ENCODE results near the gene NHSL2.
"Not testable (repeated sequence)": the region's sequence is repeated elsewhere in the genome, so short reads cannot be mapped to it uniquely, and the experiment has no call there.

Gene NHSL2

DNA sequence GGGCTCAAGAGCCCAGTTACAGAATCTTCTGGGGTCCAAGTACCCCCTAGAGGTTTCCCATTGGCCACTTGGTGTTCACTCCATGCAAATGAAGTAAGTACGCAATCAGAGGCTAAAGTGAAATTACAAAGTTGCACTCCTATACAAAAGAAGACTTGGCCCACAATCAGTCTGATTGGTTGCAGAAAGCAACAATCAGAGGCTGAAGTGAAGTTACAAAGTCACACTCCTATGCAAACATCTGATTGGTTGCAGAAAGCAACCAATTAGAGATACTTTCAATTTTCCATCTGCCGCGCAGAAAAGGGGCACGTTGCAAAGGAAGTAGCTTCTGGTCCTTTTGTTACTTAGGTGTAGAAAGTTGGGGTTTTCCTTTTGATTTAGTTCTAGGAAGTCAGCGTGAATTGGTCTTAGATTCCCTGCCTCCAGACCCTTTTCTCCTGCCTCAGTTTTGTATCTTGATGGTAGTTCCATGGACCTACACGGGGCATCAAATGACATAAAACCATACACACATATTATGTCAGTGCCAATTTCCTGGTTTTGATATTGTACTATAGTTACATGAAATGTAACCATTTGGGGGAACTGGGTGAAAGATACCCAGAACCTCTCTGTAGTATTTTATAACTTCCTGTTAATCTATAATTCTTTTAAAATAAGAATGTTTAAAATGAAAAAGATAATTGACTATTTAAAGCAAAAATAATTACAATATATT, 258.5 kb downstream of the NHSL2 start:
- peaks cover 2% of the 10 kb centered on the region for H3K4me1 Mint-ChIP-seq (ENCODE audit: low read depth)
- no peaks in the 10 kb centered on the region for H3K27me3 Mint-ChIP-seq (ENCODE audit: low read depth)
- peak; percentile 3 for DNase-seq (ENCODE audit: low spot score)
- peak overlapping the region; percentile 84 for H3K27ac Mint-ChIP-seq
- H3K4me3 Mint-ChIP-seq, result peak overlapping the region; percentile 71
- H3K9me3 Mint-ChIP-seq, result no peaks in the 10 kb centered on the region
- H3K36me3 Mint-ChIP-seq (ENCODE audit: low read depth), result no peaks in the 10 kb centered on the region

GRCh38 chrX:72176289-72176688, 265.6 kb downstream of the NHSL2 start:
- H3K9me3 Mint-ChIP-seq; H3K4me3 Mint-ChIP-seq; DNase-seq (ENCODE audit: low spot score); H3K27ac Mint-ChIP-seq; H3K36me3 Mint-ChIP-seq (ENCODE audit: low read depth); H3K27me3 Mint-ChIP-seq (ENCODE audit: low read depth); H3K4me1 Mint-ChIP-seq (ENCODE audit: low read depth): not testable (repeated sequence)

DNA sequence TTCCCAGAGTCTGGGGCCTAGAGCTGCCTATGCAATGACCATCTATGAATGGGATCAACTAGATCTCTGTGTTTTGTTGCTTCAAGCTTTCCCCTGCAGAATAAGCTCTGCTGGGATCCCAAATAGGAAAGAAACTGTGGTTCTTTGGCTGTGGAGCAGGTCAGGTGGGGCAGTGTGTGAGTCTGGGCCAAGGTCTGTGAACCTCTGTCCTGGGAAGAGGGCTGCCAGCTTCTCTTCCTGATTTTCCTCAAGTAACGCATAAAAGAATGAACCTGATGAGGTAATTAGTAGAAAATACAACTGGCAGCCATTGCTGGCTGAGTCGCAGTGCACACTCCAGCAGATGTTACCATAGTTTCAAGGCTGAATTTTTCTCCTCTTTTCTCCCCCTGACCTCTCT, 266.3 kb downstream of the NHSL2 start:
- no peaks in the 10 kb centered on the region for H3K36me3 Mint-ChIP-seq (ENCODE audit: low read depth)
- H3K27ac Mint-ChIP-seq, result no peak overlapping the region
- peaks cover 4% of the 10 kb centered on the region for H3K4me1 Mint-ChIP-seq (ENCODE audit: low read depth)
- H3K27me3 Mint-ChIP-seq (ENCODE audit: low read depth), result peaks cover 3% of the 10 kb centered on the region
- H3K4me3 Mint-ChIP-seq, result no peak overlapping the region
- H3K9me3 Mint-ChIP-seq, result no peaks in the 10 kb centered on the region
- no peak for DNase-seq (ENCODE audit: low spot score)

- Mint-ChIP-seq H3K27ac (no peak overlapping the region), H3K27me3 (ENCODE audit: low read depth) (peaks cover 3% of the 10 kb centered on the region), H3K36me3 (ENCODE audit: low read depth) (no peaks in the 10 kb centered on the region), H3K9me3 (no peaks in the 10 kb centered on the region), H3K4me3 (no peak overlapping the region), H3K4me1 (ENCODE audit: low read depth) (peaks cover 7% of the 10 kb centered on the region)
- DNase-seq (ENCODE audit: low spot score), result no peak
These were observed 269.9 kb downstream of the NHSL2 start for GRCh38 chrX:72180539-72180938.

DNA sequence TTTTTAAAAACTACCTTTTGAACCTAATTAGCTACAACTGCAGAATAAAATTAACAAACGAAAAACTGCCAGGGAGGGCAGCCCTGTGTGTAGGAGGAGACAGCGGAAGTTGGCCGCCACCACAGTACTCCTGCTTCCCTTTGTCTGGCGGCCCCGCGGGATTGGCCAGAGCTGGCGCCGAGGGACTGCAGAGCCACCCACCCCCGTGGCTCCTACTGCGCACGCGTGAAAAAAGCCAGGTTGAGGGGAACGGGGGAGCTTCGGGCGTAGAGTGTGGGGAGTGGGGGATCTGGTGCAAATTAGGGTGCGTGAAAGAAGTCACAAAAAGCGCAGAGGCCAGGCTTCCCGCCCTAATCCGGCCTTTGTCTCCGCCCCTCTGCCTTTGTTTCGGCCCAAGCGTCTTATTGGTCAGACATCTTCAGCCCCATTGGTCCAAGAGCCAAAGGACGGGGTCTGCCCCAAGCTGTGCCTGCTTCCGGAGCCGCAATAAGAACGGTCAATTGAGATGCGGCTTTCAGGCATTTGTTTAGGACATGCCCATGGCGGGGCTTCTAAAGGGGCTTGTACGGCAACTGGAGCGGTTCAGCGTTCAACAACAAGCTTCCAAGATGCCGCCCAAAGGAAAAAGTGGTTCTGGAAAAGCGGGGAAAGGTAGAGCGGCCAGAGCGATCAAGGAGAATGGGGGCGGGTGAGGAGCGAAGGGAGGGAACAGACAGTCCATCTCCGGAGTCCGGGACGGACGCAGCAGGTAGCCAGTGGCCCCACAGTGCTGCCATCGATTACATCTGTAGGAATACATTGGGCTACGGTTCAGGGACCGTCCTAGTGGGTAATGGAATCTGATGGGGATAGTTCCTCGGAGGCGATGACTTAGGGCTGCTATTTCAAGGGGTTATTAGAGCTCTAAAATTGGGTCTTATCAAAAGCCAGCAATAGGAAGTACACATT, 270.8 kb downstream of the NHSL2 start, which contains the start of gene PIN4:
PIN4 (plus strand) TSS at position 580 of the 948 bp plus-strand sequence; CDS start at position 609, 29 bp downstream.
- no peaks in the 10 kb centered on the region for H3K36me3 Mint-ChIP-seq (ENCODE audit: low read depth)
- H3K9me3 Mint-ChIP-seq, result no peaks in the 10 kb centered on the region

DNA sequence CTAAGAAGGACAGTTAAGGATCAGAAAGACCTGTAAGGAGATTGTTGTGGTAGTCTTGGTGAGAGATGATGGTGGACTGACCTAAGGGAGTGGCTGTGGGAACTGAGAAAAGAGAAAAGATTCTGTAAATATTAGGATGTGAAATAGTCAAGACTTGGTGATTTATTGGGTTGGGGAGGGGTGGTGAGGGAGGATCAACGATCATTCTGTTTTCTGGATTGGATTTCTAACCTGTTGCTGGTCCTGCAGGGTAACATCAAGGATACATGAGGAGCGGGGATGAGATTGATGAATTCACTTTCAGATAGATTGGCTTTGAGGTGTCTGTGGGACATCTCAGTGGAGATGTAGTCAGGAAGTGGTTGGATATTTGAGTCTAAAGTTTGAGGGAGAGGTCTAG, 272.3 kb downstream of the NHSL2 start:
- Mint-ChIP-seq H3K4me1 (ENCODE audit: low read depth) (peaks cover 7% of the 10 kb centered on the region), H3K27ac (no peak overlapping the region), H3K27me3 (ENCODE audit: low read depth) (no peaks in the 10 kb centered on the region), H3K36me3 (ENCODE audit: low read depth) (no peaks in the 10 kb centered on the region), H3K4me3 (no peak overlapping the region), H3K9me3 (no peaks in the 10 kb centered on the region)
- DNase-seq (ENCODE audit: low spot score), result no peak

More for the DNA sequence above, 270.8 kb downstream of the NHSL2 start, which contains the start of gene PIN4:
- Mint-ChIP-seq H3K4me3 (no peak within 1 kb of the TSS), H3K27me3 (ENCODE audit: low read depth) (no peaks in the 10 kb centered on the region), H3K4me1 (ENCODE audit: low read depth) (peaks cover 7% of the 10 kb centered on the region), H3K27ac (no peak within 1 kb of the TSS)
- peak; percentile 79 for DNase-seq (ENCODE audit: low spot score)

- Mint-ChIP-seq H3K36me3 (ENCODE audit: low read depth) (peaks cover 11% of the 10 kb centered on the region), H3K27me3 (ENCODE audit: low read depth) (no peaks in the 10 kb centered on the region), H3K4me1 (ENCODE audit: low read depth) (no peaks in the 10 kb centered on the region), H3K27ac (no peak overlapping the region), H3K4me3 (no peak overlapping the region), H3K9me3 (no peaks in the 10 kb centered on the region)
- DNase-seq (ENCODE audit: low spot score), result no peak
These were observed 291.3 kb downstream of the NHSL2 start for GRCh38 chrX:72201836-72202536.
